Cardiac muscle cell (in vitro differentiated cells and primary cell): ENCODE measurements around the gene GDF10. TPM values are rescaled to one million over a fixed set of nuclear protein-coding genes. Genes with fewer than 3 reads are reported as not detected.

ENCODE experiments used
- DNase-seq, 2 donors: peaks; one replicate each; pipeline versions ENCODE4 v3.0.0 to v3.0.0-alpha.2; 2010 to 2017; ENCODE audit warnings: low read depth in 1 of 2, low spot score in 1 of 2
- H3K27ac ChIP-seq: fragments of 200-600 bp; sonication (generic); 2 replicates; pipeline ENCODE4 v1.5.1; 2016
- H3K27me3 ChIP-seq: fragments of 200-600 bp; sonication (generic); 2 replicates; pipeline ENCODE4 v1.6.0; 2016; ENCODE audit warnings: control low read depth
- H3K36me3 ChIP-seq: fragments of 200-600 bp; sonication (generic); 2 replicates; pipeline ENCODE4 v1.5.1; 2016; ENCODE audit warnings: control low read depth
- H3K4me1 ChIP-seq: fragments of 200-600 bp; sonication (generic); 2 replicates; pipeline ENCODE4 v1.8.1; 2017; ENCODE audit warnings: low read depth, mild to moderate bottlenecking, mixed run types
- H3K4me3 ChIP-seq: fragments of 200-600 bp; sonication (generic); 2 replicates; pipeline ENCODE4 v1.5.1; 2016; ENCODE audit warnings: mild to moderate bottlenecking
- H3K9me3 ChIP-seq: fragments of 200-600 bp; sonication (generic); 2 replicates; pipeline ENCODE4 v1.5.1; 2017; ENCODE audit warnings: low read depth, mild to moderate bottlenecking, control low read depth
- CTCF ChIP-seq: IDR thresholded peaks from 2 replicates; pipeline ENCODE4 v1.5.1; 2012; ENCODE audit warnings: low read depth, mild to moderate bottlenecking, low read length
- polyA plus RNA-seq: library from polyadenylated mRNA; unstranded; fragments of >200 nt; fragmentation: Nextera tagmentation; extraction: Ambion mirVana; gene quantifications from 2 replicates; pipeline ENCODE4 v1.2.1, GENCODE V29; 2016
- total RNA-seq: library from RNA; depleted of rRNA; stranded (reverse); fragments of >200 nt; gene quantifications from 2 replicates; pipeline ENCODE4 v1.2.3, GENCODE V29; 2016

The GDF10 gene
- total and polyA plus RNA-seq, 2 experiments from 2014 or later = 3.8 to 4.0 TPM

- no peak for DNase-seq
- no peaks in the 10 kb centered on the region for H3K27me3 ChIP-seq
These were observed 59.1 kb downstream of the GDF10 start for GRCh38 chr10:47359101-47359500.

GRCh38 chr10:47359626-47360418 lies 59.8 kb downstream of the GDF10 start:
- peaks cover 4% of the 10 kb centered on the region for H3K4me1 ChIP-seq
- no peaks in the 10 kb centered on the region for H3K27me3 ChIP-seq
- no peaks in the 10 kb centered on the region for H3K36me3 ChIP-seq
- no peak for DNase-seq
- TF ChIP-seq CTCF = no peak
- no peak overlapping the region for H3K4me3 ChIP-seq
- H3K27ac ChIP-seq = no peak overlapping the region
- H3K9me3 ChIP-seq = no peaks in the 10 kb centered on the region

More at GRCh38 chr10:47359101-47359500, 59.1 kb downstream of the GDF10 start:
- TF ChIP-seq CTCF = no peak
- H3K27ac ChIP-seq = no peak overlapping the region
- no peak overlapping the region for H3K4me3 ChIP-seq
- H3K4me1 ChIP-seq = no peaks in the 10 kb centered on the region
- no peaks in the 10 kb centered on the region for H3K36me3 ChIP-seq
- H3K9me3 ChIP-seq = no peaks in the 10 kb centered on the region

GRCh38 chr10:47360419-47361040 lies 60.5 kb downstream of the GDF10 start:
- H3K4me1 ChIP-seq = peaks cover 4% of the 10 kb centered on the region
- no peaks in the 10 kb centered on the region for H3K36me3 ChIP-seq
- H3K9me3 ChIP-seq = no peaks in the 10 kb centered on the region
- no peaks in the 10 kb centered on the region for H3K27me3 ChIP-seq
- H3K4me3 ChIP-seq = no peak overlapping the region
- H3K27ac ChIP-seq = no peak overlapping the region
- DNase-seq = no peak
- TF ChIP-seq CTCF = no peak

GRCh38 chr10:47361293-47361692 lies 61.3 kb downstream of the GDF10 start:
- H3K27me3 ChIP-seq = no peaks in the 10 kb centered on the region
- H3K36me3 ChIP-seq = no peaks in the 10 kb centered on the region
- no peak overlapping the region for H3K4me3 ChIP-seq
- peaks cover 4% of the 10 kb centered on the region for H3K4me1 ChIP-seq
- H3K9me3 ChIP-seq = no peaks in the 10 kb centered on the region
- DNase-seq = peak; percentile 54 to 66
- no peak overlapping the region for H3K27ac ChIP-seq
- peak; percentile 94 for TF ChIP-seq CTCF

GRCh38 chr10:47362199-47362598 lies 62.2 kb downstream of the GDF10 start:
- Histone ChIP-seq H3K9me3 (no peaks in the 10 kb centered on the region), H3K27me3 (no peaks in the 10 kb centered on the region), H3K36me3 (no peaks in the 10 kb centered on the region), H3K4me3 (no peak overlapping the region), H3K4me1 (peaks cover 4% of the 10 kb centered on the region), H3K27ac (no peak overlapping the region)
- no peak for TF ChIP-seq CTCF
- DNase-seq = no peak

Other genes starting within 250 kb of the GDF10 start
- gene GDF2, start 22.3 kb downstream of the GDF10 start, total RNA-seq = 3.5 and 5.8 TPM in 2 replicates
- 2.6 and 4.4 TPM in 2 replicates for gene GDF2, start 22.3 kb downstream of the GDF10 start, polyA plus RNA-seq
- gene RBP3, start 48.2 kb downstream of the GDF10 start, total RNA-seq = not detected in 2 replicates
- gene RBP3, start 48.2 kb downstream of the GDF10 start, polyA plus RNA-seq = not detected in 2 replicates
- 0.07 and 0.15 TPM in 2 replicates for gene ZNF488, start 84.1 kb downstream of the GDF10 start, total RNA-seq
- 0.55 and 1.2 TPM in 2 replicates for gene ZNF488, start 84.1 kb downstream of the GDF10 start, polyA plus RNA-seq
- gene ANXA8, start 183.9 kb downstream of the GDF10 start, total RNA-seq = 0.27 and 0.32 TPM in 2 replicates
- 0.87 and 0.92 TPM in 2 replicates for gene ANXA8, start 183.9 kb downstream of the GDF10 start, polyA plus RNA-seq
- gene FAM25G, start 191.5 kb downstream of the GDF10 start, total RNA-seq = not detected in 2 replicates
- not detected in 2 replicates for gene FAM25G, start 191.5 kb downstream of the GDF10 start, polyA plus RNA-seq
- gene AGAP9, start 223.4 kb downstream of the GDF10 start, total RNA-seq = 7.3 and 14.9 TPM in 2 replicates
- gene AGAP9, start 223.4 kb downstream of the GDF10 start, polyA plus RNA-seq = 4.6 and 5.3 TPM in 2 replicates